Gastroesophageal sphincter (tissue), 4 donors: ENCODE results near the gene NUDT17. TPM values are rescaled to one million over a fixed set of nuclear protein-coding genes. Genes with fewer than 3 reads are reported as not detected.

ENCODE experiments used
- ATAC-seq: fragments of 150-250 bp; one replicate; pipeline ENCODE4 v1.9.1; 2016; ENCODE audit warnings: mild to moderate bottlenecking, moderate library complexity
- H3K27ac ChIP-seq, 4 donors: fragments of 200-600 bp; sonication (generic) in 3 of 4; 1 replicate in 3 of 4; 2 replicates in 1 of 4; pipeline ENCODE4 v1.5.1; 2016 to 2019
- H3K27me3 ChIP-seq: fragments of 200-600 bp; sonication (generic); one replicate; pipeline ENCODE4 v1.5.1; 2019
- H3K36me3 ChIP-seq, 2 donors: fragments of 200-600 bp; sonication (generic); one replicate each; pipeline ENCODE4 v1.5.1; 2019; ENCODE audit warnings: control low read depth in 1 of 2
- H3K4me1 ChIP-seq, 3 donors: fragments of 200-600 bp; sonication (generic); 1 replicate in 2 of 3; 2 replicates in 1 of 3; pipeline ENCODE4 v1.5.1; 2016 to 2019; ENCODE audit warnings: control low read depth in 2 of 3
- H3K4me3 ChIP-seq, 2 donors: fragments of 200-600 bp; sonication (generic); one replicate each; pipeline ENCODE4 v1.5.1; 2019; ENCODE audit warnings: mild to moderate bottlenecking in 1 of 2, moderate library complexity in 1 of 2
- H3K9me3 ChIP-seq, 3 donors: fragments of 200-600 bp; sonication (generic); one replicate each; pipeline ENCODE4 v1.5.1; 2017 to 2019; ENCODE audit warnings: control low read depth in 2 of 3
- EP300 ChIP-seq: sonication (generic); formaldehyde crosslinking; IDR thresholded peaks from one replicate; pipeline ENCODE4 v1.6.1; 2017; ENCODE audit warnings: antibody characterized with exemption, mild to moderate bottlenecking
- POLR2A ChIP-seq, 2 donors: fragments of 450-650 bp; IDR thresholded peaks; one replicate each; pipeline ENCODE4 v1.6.1; 2017; ENCODE audit warnings: antibody characterized with exemption in 2 of 2, mild to moderate bottlenecking in 2 of 2, moderate library complexity in 1 of 2
- POLR2AphosphoS5 ChIP-seq: sonication (generic); formaldehyde crosslinking; IDR thresholded peaks from one replicate; pipeline ENCODE4 v1.6.1; 2017; ENCODE audit warnings: antibody characterized with exemption
- WGBS, 2 donors: methylation state at CpG; one replicate each; pipeline ENCODE4 v1.1.5; 2018; ENCODE audit warnings: low coverage in 1 of 2; 5-methylcytosine and 5-hydroxymethylcytosine counted together
- total RNA-seq, 4 donors: library from RNA; depleted of rRNA; stranded (reverse); fragments of >200 nt; gene quantifications; one replicate each; pipeline ENCODE4 v1.1.0, GENCODE V29; 2016
- TF ChIP-seq, protein P1 (sequence below), 4 experiments: fragments of 200-600 bp in 2 of 4; fragments of 450-650 bp in 2 of 4; sonication (generic) in 1 of 4; IDR thresholded peaks; one replicate each; pipeline ENCODE4 v1.5.1; 2017 to 2019; ENCODE audit warnings: antibody characterized with exemption in 4 of 4, mild to moderate bottlenecking in 2 of 4, moderate library complexity in 2 of 4

Gene NUDT17, protein sequence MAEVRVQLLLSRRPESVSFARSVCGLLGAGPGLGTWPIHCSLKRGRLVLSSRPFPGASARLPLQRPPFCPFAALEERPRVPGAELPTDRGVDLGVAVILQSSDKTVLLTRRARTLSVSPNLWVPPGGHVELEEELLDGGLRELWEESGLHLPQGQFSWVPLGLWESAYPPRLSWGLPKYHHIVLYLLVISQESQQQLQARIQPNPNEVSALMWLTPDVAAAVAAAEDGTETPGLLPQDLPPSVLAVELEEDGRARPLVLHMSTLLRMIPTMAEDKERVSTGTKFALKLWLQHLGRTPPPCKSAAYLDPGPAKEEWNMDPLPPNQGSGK
- 1 to 10 TPM in 3 of 4 donors, under 1 TPM in 1; 0.40 to 3.5 (median 2.2) TPM for total RNA-seq

DNA sequence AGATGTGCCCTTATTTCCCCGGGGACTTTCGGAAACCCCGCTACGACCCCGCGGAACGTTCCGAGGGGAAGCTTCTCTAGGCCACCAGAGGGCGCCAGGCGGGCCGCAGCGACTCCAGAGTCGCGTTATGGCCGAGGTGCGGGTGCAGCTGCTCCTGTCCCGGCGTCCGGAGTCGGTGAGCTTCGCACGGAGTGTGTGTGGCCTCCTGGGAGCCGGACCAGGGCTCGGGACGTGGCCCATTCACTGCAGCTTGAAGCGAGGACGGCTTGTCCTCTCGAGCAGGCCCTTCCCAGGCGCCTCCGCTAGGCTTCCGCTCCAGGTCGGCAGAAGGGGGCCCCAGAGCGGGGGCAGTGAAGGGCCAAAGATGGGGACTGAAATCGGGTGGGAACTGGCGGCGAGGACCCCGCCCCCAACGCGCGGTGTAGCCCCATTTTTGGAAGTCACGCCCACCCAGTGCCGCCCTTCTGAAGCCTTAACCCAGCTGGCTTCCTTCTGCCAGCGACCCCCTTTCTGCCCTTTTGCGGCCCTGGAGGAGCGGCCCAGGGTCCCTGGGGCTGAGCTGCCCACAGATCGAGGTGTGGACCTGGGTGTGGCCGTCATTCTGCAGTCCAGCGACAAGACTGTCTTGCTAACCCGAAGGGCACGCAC, at the start of gene NUDT17:
TSS of gene NUDT17 (plus strand) at position 117 of the 648 bp plus-strand sequence. CDS start at position 128, 11 bp downstream.
- Histone ChIP-seq H3K36me3 (peaks cover 0 to 63% of the 10 kb centered on the region in 2 donors), H3K27ac (peak within 1 kb of the TSS; percentile 30 to 84 (median 80)), H3K27me3 (no peaks in the 10 kb centered on the region), H3K9me3 (no peaks in the 10 kb centered on the region), H3K4me1 (peaks cover 0 to 17% (median 7%) of the 10 kb centered on the region in 3 donors), H3K4me3 (peak within 1 kb of the TSS; percentile 37 to 61)
- peak; percentile 88 for ATAC-seq
- WGBS, 2 donors = 0% methylated on average over 7 of the region's 50 CpGs
- TF ChIP-seq EP300 (no peak), POLR2AphosphoS5 (peak; percentile 42), POLR2A (IDR thresholded peaks at IDR 0.05) (no peak)
- TF ChIP-seq, protein P1, sequence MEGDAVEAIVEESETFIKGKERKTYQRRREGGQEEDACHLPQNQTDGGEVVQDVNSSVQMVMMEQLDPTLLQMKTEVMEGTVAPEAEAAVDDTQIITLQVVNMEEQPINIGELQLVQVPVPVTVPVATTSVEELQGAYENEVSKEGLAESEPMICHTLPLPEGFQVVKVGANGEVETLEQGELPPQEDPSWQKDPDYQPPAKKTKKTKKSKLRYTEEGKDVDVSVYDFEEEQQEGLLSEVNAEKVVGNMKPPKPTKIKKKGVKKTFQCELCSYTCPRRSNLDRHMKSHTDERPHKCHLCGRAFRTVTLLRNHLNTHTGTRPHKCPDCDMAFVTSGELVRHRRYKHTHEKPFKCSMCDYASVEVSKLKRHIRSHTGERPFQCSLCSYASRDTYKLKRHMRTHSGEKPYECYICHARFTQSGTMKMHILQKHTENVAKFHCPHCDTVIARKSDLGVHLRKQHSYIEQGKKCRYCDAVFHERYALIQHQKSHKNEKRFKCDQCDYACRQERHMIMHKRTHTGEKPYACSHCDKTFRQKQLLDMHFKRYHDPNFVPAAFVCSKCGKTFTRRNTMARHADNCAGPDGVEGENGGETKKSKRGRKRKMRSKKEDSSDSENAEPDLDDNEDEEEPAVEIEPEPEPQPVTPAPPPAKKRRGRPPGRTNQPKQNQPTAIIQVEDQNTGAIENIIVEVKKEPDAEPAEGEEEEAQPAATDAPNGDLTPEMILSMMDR (IDR thresholded peaks at IDR 0.05) = peak; percentile 66 to 95 (median 86)

DNA sequence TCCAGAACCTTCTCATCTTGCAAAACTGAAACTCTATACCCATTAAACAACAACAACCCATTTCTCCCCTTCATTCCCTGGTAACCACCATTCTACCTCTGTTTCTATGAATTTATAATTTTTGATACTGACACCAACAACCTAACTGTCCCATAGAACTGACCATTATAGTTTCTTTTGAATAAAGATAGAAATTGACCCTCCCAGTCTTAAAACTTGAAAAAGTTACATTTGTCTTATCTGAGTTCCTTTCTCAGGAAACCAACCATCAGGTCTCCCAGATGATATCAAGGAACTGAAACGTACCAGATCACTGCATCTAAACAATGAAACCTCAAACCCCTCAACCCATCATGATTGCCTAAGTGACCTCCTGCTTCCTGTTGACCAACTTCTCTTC, 48.7 kb upstream of the NUDT17 start:
- Histone ChIP-seq H3K36me3 (peaks cover 0 to 15% of the 10 kb centered on the region in 2 donors), H3K9me3 (peaks cover 0 to 3% (median 0%) of the 10 kb centered on the region in 3 donors), H3K4me1 (no peaks in the 10 kb centered on the region), H3K4me3 (no peak overlapping the region), H3K27ac (no peak overlapping the region), H3K27me3 (no peaks in the 10 kb centered on the region)
- no peak for TF ChIP-seq POLR2AphosphoS5
- TF ChIP-seq, protein P1 (IDR thresholded peaks at IDR 0.05) = no peak
- 35 to 83% methylated on average over 1 of the region's 1 CpG for WGBS, 2 donors
- ATAC-seq = no peak

DNA sequence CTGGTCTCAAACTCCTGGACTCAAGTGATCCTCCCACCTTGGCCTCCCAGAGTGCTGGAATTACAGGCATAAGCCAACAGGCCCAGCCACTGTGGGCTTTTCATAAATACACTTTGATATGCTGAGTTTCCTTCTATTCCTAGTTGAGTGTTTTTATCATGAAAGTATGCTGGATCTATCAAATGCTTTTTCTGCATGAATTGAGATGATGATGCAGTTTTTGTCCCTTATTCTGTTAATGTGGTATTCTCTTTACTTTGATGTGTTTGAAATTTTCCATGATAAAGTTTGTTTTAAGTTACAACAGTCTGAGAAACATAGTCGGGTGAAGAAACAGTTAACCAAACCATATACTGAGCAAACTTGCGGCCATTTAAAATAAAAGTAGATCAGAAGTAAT, 45.6 kb upstream of the NUDT17 start:
- no peak for ATAC-seq
- TF ChIP-seq, protein P1 (IDR thresholded peaks at IDR 0.05) = no peak
- TF ChIP-seq POLR2AphosphoS5 (no peak), POLR2A (IDR thresholded peaks at IDR 0.05) (no peak), EP300 (no peak)

DNA sequence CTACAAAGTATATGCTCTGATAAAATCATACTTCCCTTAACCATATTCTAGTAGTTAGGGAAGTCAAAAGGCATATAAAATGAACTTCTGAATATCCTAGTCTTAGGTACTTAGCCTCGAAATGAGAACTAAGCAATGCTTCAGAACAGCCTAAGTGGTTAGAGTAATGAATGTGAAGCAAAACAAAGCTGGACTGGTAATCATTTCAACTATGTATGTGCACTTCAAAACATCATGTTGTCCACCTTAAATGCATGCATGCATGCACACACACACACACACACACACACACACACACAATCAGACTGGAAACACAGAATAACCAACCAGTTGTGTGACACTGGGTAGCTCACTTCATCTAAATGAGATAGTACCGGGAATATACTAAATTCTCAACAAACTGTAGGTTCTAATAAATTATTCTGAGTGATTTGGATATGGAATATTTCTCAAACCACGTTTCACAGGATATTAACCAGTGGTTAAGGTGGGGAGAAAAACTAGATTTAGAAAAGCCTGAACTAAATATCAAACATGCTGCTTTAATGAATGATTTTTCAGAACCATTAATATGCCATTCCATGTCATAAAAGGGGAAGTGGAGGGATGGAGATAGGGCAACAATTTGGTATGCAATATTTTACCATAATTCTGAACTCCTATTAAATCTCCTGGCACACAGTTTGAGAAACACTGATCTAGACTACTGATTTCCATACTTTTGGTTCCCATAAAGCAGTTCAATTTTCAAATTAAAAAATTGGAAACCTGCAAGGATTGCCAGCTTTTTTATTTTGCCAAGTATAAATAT, 41.0 kb upstream of the NUDT17 start:
- peaks cover 9 to 44% (median 13%) of the 10 kb centered on the region in 3 donors for H3K4me1 ChIP-seq
- H3K4me3 ChIP-seq = no peak overlapping the region
- no peaks in the 10 kb centered on the region for H3K27me3 ChIP-seq
- no peak for TF ChIP-seq POLR2AphosphoS5
- no peak for TF ChIP-seq POLR2A (IDR thresholded peaks at IDR 0.05)
- TF ChIP-seq, protein P1 (IDR thresholded peaks at IDR 0.05) = no peak
- no peak for TF ChIP-seq EP300
- no peaks in the 10 kb centered on the region for H3K9me3 ChIP-seq
- 60 to 72% methylated on average over 3 of the region's 3 CpGs for WGBS, 2 donors
- ATAC-seq = no peak
- H3K36me3 ChIP-seq = no peaks in the 10 kb centered on the region
- no peak overlapping the region for H3K27ac ChIP-seq

More for the DNA sequence above, 45.6 kb upstream of the NUDT17 start:
- Histone ChIP-seq H3K4me3 (no peak overlapping the region), H3K27ac (no peak overlapping the region), H3K4me1 (peaks cover 6 to 29% (median 9%) of the 10 kb centered on the region in 3 donors), H3K9me3 (peaks cover 0 to 3% (median 0%) of the 10 kb centered on the region in 3 donors), H3K36me3 (no peaks in the 10 kb centered on the region), H3K27me3 (no peaks in the 10 kb centered on the region)
- 79 to 83% methylated on average over 2 of the region's 2 CpGs for WGBS, 2 donors
